Stimulated activated CD4-positive, alpha-beta T cell treated with anti-CD3 and anti-CD28 coated beads, Interleukin-1b, Interleukin-23, amount 100 ng/mL, for 1 hour (primary cell): ENCODE data around the gene LRRC18.

ENCODE experiments used
- DNase-seq, 2 donors: peaks; one replicate each; pipeline ENCODE4 v3.0.0-alpha.2; 2020; ENCODE audit warnings: low read depth in 2 of 2

LRRC18 gene

GRCh38 chr10:48881937-48882336 lies 57.7 kb downstream of the LRRC18 start:
- no peak for DNase-seq

- no peak for DNase-seq
These were observed 59.5 kb downstream of the LRRC18 start for GRCh38 chr10:48880016-48880705.

- no peak for DNase-seq
These were observed 60.2 kb downstream of the LRRC18 start for GRCh38 chr10:48879451-48879850.

- no peak for DNase-seq
These were observed 61.5 kb downstream of the LRRC18 start for GRCh38 chr10:48878091-48878490.

GRCh38 chr10:48872234-48872633 lies 67.4 kb downstream of the LRRC18 start:
- DNase-seq: no peak
